ENCODE results near the gene MRPL43.

The MRPL43 gene

DNA sequence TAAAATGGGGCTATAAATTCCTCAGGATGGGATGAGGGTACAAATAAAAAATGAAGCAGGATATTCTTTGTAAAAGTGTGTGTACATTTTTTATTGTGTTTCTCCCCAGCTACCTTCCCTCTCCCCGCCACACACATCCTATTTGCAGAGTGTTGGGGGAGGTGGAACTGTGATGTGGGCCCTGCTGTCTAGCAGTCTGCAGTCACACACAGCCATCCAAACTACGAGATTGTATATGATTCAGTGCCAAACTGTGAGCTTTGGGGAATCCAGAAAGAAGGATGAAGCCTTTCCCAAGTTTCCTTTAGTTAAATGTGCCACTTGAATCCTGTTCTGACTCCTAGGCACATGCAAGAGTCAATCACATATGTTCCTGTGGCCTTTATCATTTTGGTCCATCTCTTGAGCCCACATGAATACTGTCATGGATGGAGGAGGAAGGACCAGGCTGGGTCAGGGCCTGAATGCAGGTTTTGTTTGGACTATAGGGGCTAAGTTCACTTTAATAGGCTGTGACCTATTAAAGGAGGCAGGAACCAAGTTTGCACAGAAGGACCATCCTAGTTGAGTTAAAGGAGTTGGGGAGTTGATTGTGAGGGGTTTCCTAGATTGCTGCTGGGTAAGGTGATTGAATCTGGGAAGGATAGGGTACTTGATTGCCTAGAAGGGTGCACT, 19.1 kb downstream of the MRPL43 start:
- DNase-seq (ENCODE audit: low read depth in 2 of 3, low spot score in 2 of 3), result no peak

DNA sequence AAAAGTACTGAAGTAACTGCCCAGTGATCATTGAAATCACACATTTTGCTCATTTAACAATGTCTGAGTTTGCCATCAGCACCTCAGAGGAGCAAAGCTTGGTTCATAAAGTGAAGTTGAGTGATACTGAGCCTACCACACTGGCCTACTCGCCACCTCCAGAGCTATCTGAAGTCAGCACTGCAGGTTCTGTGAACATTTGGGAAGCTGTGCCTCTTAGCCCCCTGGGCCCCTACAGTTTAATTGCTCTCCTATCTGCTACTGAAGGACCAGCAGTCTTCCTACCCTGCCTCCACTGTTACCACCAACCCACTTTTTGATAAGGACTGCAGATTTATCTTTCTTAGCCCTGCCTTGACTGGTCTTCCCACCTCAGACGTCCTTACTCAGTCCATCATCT, 20.0 kb downstream of the MRPL43 start:
- no peak for DNase-seq (ENCODE audit: low read depth in 2 of 3, low spot score in 2 of 3)

DNA sequence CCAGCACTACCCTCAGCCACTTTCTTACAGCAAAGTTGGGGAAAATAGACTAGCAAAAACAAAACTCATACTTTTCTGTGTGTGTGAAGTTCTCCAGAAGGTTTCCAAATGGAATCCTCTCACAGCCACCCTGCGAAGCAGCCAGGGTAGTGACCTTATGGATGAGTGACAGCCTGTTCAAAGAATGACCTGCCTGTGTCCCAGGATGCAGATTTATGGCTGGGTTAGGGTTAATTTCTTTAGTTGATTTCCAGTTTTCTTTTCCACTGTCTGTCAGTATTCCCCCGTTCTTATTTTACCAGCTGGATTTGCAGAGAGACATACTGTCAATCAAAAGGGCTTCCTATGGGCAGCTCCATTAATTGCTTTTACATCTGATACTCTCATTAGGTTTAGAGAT, 20.4 kb downstream of the MRPL43 start:
- no peak for DNase-seq (ENCODE audit: low read depth in 2 of 3, low spot score in 2 of 3)

DNA sequence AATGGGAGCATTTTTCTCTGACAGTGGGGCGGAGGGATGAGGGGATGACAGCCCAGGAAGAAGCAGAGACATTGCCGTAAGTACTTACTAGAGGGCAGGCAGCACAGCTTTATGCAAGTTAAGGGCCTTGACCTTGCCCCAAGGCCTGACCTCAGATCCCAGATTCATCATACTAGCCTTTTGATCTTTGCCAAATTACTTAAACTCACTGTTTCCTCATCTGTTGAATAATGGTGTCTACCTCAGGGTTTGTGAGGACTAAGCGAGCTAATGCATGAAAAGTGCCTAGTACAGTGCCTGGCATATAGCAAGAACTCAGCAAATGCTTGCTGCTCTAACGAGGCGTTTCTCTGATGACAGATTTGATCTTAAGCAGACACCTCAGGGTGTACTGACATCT, 21.5 kb downstream of the MRPL43 start:
- DNase-seq (ENCODE audit: low read depth in 2 of 3, low spot score in 2 of 3), result no peak

DNA sequence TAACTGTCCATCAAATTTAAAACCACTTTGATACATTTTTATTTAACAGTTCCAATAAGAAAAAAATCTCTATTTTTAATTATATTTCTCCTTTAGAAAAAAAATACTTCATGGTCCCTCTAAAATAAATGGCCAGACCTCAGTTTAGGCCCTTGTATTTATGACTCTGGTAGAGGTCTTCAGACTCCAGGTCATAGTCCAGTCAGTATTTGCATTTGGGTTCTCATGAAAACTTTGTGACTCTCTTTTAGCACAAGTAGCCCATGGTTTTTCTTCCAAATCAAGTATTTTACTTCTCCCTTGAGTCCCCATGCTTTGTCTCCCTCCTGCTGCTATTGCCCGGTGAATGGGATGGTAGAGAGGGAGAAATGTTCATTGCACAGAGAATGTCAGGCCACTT, 23.5 kb downstream of the MRPL43 start:
- DNase-seq (ENCODE audit: low read depth in 2 of 3, low spot score in 2 of 3), result no peak

DNA sequence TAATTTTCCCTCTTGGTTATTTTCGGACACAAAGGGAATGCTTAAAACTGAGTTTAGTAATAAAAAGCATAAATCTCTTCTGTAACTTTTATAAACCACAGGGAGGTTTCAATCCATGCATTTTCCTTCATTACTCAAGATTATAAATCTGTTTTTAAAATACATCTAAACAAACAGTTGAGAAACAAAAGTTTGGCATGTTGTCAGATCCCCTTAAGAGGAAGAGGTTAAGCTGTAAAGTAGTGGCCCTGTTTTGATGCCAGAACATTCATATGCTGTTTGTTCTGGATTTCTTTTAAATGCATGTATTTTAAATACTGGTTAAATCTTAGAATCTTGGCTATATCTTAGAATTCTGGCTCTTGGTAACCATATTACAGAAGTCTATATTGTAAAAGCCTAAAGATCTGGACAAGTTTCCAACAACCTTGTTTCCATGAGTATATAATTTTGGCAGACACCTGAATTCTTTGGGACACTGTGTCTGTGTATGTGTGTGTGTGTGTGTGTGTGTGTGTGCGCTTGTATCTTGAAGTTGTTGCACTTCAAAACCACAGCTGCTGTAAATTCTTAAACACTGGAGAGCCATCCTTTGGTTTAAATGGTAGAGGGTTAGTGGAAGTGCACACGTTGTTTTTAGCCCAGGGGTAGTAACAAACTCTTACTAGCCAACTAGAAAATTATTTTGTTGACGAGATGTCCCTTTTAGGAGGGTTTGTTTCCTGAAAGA, 24.8 kb downstream of the MRPL43 start:
- DNase-seq (ENCODE audit: low read depth in 2 of 3, low spot score in 2 of 3), result no peak

DNA sequence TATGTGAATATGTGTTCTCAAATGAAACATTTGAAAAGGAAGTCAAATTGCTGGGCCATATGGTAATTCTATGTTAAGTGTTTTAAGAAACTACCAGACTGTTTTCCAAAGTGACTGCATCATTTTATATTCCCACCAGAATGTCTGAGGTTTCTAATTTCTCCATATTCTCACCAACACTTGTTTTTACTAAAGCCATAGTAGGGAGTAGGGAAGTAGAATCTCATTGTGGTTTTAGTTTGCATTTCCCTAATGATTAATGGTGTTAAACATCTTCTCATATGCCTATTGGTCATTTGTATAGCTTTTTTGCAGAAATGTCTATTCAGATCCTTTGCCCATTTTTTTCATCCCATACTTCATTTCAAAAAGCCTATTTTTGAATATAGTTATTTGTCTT, 27.0 kb downstream of the MRPL43 start:
- DNase-seq (ENCODE audit: low read depth in 2 of 3, low spot score in 2 of 3), result no peak

DNA sequence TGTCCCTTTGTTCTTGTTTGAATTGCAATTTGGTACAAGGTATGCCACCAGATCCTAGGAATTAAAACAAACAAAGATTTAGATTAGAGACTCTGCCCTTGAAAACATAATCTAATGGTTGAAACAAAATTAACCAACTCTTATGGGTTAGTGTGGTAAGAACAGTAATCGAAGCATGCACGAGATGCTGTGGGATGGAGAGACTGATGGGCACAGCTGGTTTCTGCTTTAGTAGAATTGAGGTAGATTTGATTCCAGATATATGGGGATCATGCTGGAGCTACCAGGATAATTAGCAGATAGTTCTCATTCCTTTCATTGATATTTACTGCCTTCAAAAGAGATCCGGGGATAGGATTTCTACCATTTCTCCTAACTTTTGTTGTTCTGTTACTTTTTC, 38.4 kb downstream of the MRPL43 start:
- no peak for DNase-seq (ENCODE audit: low read depth in 2 of 3, low spot score in 2 of 3)

DNA sequence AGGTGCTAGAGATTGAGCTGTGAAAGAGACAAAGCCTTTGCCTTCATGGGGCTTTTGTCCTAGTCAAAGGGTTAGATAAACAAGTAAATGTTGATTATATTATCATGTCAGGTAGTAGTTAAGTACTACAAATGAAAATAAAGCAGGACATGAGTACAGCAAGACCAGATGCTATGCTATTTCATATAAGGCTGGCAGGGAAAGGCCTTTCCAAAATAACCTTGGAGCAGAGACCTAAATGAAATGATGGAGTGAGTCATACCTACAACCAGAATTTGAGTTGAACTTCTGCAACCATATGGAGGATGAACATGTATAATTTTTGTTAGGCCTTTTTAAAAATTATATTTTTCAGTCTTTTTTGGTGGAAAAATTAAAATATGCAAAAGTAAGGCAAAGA, 41.5 kb downstream of the MRPL43 start:
- no peak for DNase-seq (ENCODE audit: low read depth in 2 of 3, low spot score in 2 of 3)

DNA sequence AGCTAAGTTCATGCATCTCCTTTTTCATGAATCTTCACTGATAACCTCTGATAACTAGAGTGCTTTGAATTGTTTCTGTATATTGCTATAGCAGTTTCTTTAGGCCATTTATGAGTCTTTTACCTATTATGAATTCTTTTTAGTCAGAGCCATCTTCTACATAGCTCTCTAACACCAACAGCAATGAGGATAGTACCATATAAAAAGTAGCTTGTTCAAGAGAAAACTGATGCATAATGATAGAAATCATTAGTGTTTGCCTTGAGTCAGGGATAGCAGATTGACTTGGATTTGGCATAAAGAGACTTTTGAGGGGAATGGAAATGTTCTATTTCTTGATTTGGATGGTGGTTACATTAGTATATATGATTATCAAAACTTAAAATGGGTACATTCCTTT, 43.8 kb downstream of the MRPL43 start:
- DNase-seq (ENCODE audit: low read depth in 2 of 3, low spot score in 2 of 3), result no peak

DNA sequence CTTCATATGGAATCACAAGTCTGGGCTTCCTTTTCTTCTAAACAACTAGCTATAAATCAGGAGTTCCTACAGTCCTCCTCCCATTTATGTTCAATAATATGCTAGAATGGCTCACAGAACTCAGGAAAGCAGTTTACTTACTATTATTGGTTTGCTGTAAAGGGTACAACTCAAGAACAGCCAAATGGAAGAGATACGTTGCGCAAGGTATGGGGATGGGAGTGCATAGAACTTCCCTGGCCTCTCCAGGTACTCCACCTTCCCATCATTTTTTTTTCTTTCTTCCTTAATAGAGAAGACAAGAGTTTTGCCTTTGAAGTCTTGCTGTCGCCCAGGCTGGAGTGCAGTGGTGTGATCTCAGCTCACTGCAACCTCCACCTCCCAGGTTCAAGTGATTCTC, 45.1 kb downstream of the MRPL43 start:
- no peak for DNase-seq (ENCODE audit: low read depth in 2 of 3, low spot score in 2 of 3)

DNA sequence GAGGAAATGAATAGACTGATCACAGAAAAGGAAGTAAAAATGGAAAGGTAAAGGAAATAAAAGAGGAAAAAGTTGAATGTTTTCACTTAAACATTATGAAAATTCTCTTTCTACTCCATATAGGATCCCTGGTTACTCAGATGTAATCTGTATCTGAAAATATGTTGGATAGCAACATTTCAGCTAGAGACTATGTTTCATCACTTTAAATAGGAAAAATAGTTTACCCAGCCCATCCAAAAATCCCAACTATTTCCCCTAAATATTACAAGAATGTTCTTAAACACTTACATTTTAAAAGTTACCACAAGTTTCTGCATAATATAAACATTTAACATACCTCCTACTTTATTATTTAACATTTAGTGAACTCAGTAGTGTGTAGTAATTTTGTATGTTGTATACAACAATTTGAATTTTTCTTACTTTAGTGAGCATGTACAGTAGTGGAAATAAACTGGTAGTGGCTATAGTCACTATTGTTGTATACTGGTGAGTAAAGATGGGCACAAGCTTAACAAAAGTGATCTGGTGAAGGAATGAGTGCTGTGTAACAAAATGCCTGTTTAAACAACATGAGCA, 47.4 kb downstream of the MRPL43 start:
- DNase-seq (ENCODE audit: low read depth in 2 of 3, low spot score in 2 of 3), result no peak
